GM12878 (cell line): ENCODE results near the gene EID1. TPM values are rescaled to one million over a fixed set of nuclear protein-coding genes. Genes with fewer than 3 reads are reported as not detected.

Experiments
- ATAC-seq: fragments of 200-7000 bp; cut with Tn5 transposase; 3 replicates; pipeline ENCODE4 v1.9.1; 2020; ENCODE audit warnings: mild to moderate bottlenecking, moderate library complexity
- BruUV-seq: library from RNA; stranded (reverse); fragments of 400-500 nt; replicated peaks from 2 replicates; lab custom pipeline; 2021; lab: Mats Ljungman, UMichigan
- CTCF ChIA-PET: fragments of 300-600 bp; sonication (Branson Sonifier 250); formaldehyde crosslinking; extraction: SDS; loops from one replicate; lab custom pipeline; 2021; ENCODE audit warnings: inconsistent platforms; lab: Yijun Ruan, JAX
- POLR2A ChIA-PET: fragments of 350-600 bp; formaldehyde crosslinking; extraction: SDS; loops from one replicate; lab custom pipeline; 2021; ENCODE audit warnings: inconsistent platforms; lab: Charles Lee
- RAD21 ChIA-PET: fragments of 300-600 bp; sonication (Branson Sonifier 250); formaldehyde crosslinking; loops from one replicate; lab custom pipeline; 2023; ENCODE audit warnings: antibody characterized with exemption; ENCODE audit not compliant: unreplicated experiment; lab: Charles Lee
- SMC1A ChIA-PET: fragments of 300-600 bp; sonication (Branson Sonifier 250); formaldehyde crosslinking; loops from one replicate; lab custom pipeline; 2023; ENCODE audit not compliant: unreplicated experiment, uncharacterized antibody; lab: Charles Lee
- DNase-seq: peaks from one replicate; pipeline ENCODE4 v3.0.0-alpha.2; 2011; ENCODE audit warnings: low read depth, low spot score
- FAIRE-seq: peaks from 3 replicates; lab custom pipeline; 2011; peaks lifted over from hg19 to GRCh38; lab: Jason Lieb, UNC
- H2AFZ ChIP-seq: 2 replicates; pipeline ENCODE4 v1.6.0; 2011; ENCODE audit warnings: low read depth, low read length, control low read depth; ENCODE audit not compliant: control insufficient read depth
- H3K27ac ChIP-seq: 2 replicates; pipeline ENCODE4 v1.5.1; 2011; ENCODE audit warnings: control low read depth; ENCODE audit not compliant: control insufficient read depth, insufficient read depth
- H3K27me3 ChIP-seq, 2 experiments: replicated peaks in 1 of 2; 2 replicates each; pipeline versions ENCODE4 v1.6.0 to v1.6.1; 2011; ENCODE audit warnings: low read length in 1 of 2; ENCODE audit not compliant: control insufficient read depth in 2 of 2, insufficient read depth in 2 of 2
- H3K36me3 ChIP-seq, 2 experiments: 2 replicates each; pipeline ENCODE4 v1.5.1; 2011; ENCODE audit warnings: low read length in 1 of 2; ENCODE audit not compliant: control insufficient read depth in 2 of 2, insufficient read depth in 2 of 2
- H3K4me1 ChIP-seq: 2 replicates; pipeline ENCODE4 v1.6.1; 2011; ENCODE audit warnings: mild to moderate bottlenecking, low read length, moderate library complexity, mixed read lengths; ENCODE audit not compliant: control insufficient read depth, insufficient read depth
- H3K4me2 ChIP-seq: 2 replicates; pipeline ENCODE4 v1.6.0; 2011; ENCODE audit warnings: control low read depth; ENCODE audit not compliant: control insufficient read depth, insufficient read depth
- H3K4me3 ChIP-seq: fragments of 200-600 bp; sonication (generic); 2 replicates; pipeline ENCODE4 v1.5.1; 2016
- H3K79me2 ChIP-seq: 2 replicates; pipeline ENCODE4 v1.6.0; 2011; ENCODE audit warnings: low read length; ENCODE audit not compliant: control insufficient read depth, insufficient read depth
- H3K9ac ChIP-seq: 2 replicates; pipeline ENCODE4 v1.8.0; 2011; ENCODE audit warnings: low read length, control low read depth, mixed read lengths; ENCODE audit not compliant: control insufficient read depth, insufficient read depth
- H3K9me3 ChIP-seq: replicated peaks from 3 replicates; pipeline ENCODE4 v1.5.1; 2011; ENCODE audit warnings: mild to moderate bottlenecking, low read length; ENCODE audit not compliant: control insufficient read depth, insufficient read depth
- H4K20me1 ChIP-seq: 2 replicates; pipeline ENCODE4 v1.6.0; 2011; ENCODE audit not compliant: control insufficient read depth, insufficient read depth
- CBFB ChIP-seq: IDR thresholded peaks from 2 replicates; pipeline ENCODE4 v1.6.1; 2016; ENCODE audit warnings: antibody characterized with exemption, low read depth
- CREB1 ChIP-seq: IDR thresholded peaks from 2 replicates; pipeline ENCODE4 v1.6.1; 2012; ENCODE audit warnings: low read depth, mild to moderate bottlenecking, inconsistent platforms
- ESRRA ChIP-seq: IDR thresholded peaks from 2 replicates; pipeline ENCODE4 v1.6.1; 2012; ENCODE audit warnings: mild to moderate bottlenecking, low read length, improper control_type of control experiment
- HDAC2 ChIP-seq: fragments of 200-600 bp; sonication (generic); IDR thresholded peaks from 2 replicates; pipeline ENCODE4 v1.6.1; 2017
- HDAC6 ChIP-seq: fragments of 200-600 bp; sonication (generic); IDR thresholded peaks from one replicate; pipeline ENCODE4 v1.8.0; 2017; ENCODE audit warnings: antibody characterized with exemption; ENCODE audit not compliant: unreplicated experiment
- IKZF1 ChIP-seq: fragments of 450-650 bp; conservative IDR thresholded peaks from 2 replicates; pipeline ENCODE4 v1.6.1; 2017; ENCODE audit warnings: antibody characterized with exemption, mild to moderate bottlenecking
- IKZF2 ChIP-seq, 2 experiments: fragments of 450-650 bp; IDR thresholded peaks; 2 replicates each; pipeline ENCODE4 v1.6.1; 2017; ENCODE audit warnings: mild to moderate bottlenecking in 2 of 2, moderate library complexity in 2 of 2
- MTA2 ChIP-seq: fragments of 450-650 bp; IDR thresholded peaks from 2 replicates; pipeline ENCODE4 v1.6.1; 2016; ENCODE audit warnings: low read depth, mild to moderate bottlenecking, moderate library complexity
- SMARCA5 ChIP-seq: fragments of 450-650 bp; IDR thresholded peaks from 2 replicates; pipeline ENCODE4 v1.6.1; 2017; ENCODE audit warnings: mild to moderate bottlenecking
- YY1 ChIP-seq: IDR thresholded peaks from 2 replicates; pipeline ENCODE4 v1.6.1; 2011; ENCODE audit warnings: low read depth, mild to moderate bottlenecking, low read length
- WGBS: methylation state at CpG from one replicate; pipeline ENCODE4 v1.1.6; 2016; ENCODE audit warnings: low lambda C conversion rate; ENCODE audit not compliant: insufficient replicate concordance, insufficient coverage; ENCODE audit errors: missing lambda C conversion rate; 5-methylcytosine and 5-hydroxymethylcytosine counted together
- in situ Hi-C: fragments of 300-500 bp; cut with MboI; formaldehyde crosslinking; loops from 9 replicates; pipeline ENCODE4 v1.14.3; 2018; ENCODE audit warnings: mixed read lengths
- intact Hi-C: fragments of 100-400 bp; cut with micrococcal nuclease; formaldehyde crosslinking; loops from one replicate; pipeline ENCODE4 v1.14.2; 2022; ENCODE audit not compliant: unreplicated experiment
- polyA plus RNA-seq, 11 experiments: library from polyadenylated mRNA; depleted of rRNA in 4 of 11; unstranded in 6 of 11; stranded (reverse) in 5 of 11; fragments of >200 nt; fragmentation: Nextera tagmentation in 4 of 11; fragmentation: Illumina TruSeq in 1 of 11; extraction: Ambion mirVana in 4 of 11; extraction: Trizol in 1 of 11; gene quantifications; 1 replicate in 1 of 11; 2 replicates in 10 of 11; pipeline versions ENCODE4 v1.2.1 to v1.2.3, GENCODE V29; 2011 to 2016; ENCODE audit warnings: inconsistent platforms in 2 of 11, missing spikeins in 2 of 11, low read depth in 1 of 11
- total RNA-seq, 4 experiments: library from RNA; depleted of rRNA in 3 of 4; stranded (reverse); fragments of >200 nt in 3 of 4; fragmentation: Illumina TruSeq in 1 of 4; extraction: Trizol in 1 of 4; gene quantifications; 2 replicates each; pipeline versions ENCODE4 v1.2.1 to v1.2.3, GENCODE V29; 2013 to 2021

EID1 gene
- total and polyA plus RNA-seq, 10 of the 15 experiments (the other 5 are each of a cell fraction or from before 2014, with no cell fraction given): 45.6 to 210 (median 124) TPM

DNA sequence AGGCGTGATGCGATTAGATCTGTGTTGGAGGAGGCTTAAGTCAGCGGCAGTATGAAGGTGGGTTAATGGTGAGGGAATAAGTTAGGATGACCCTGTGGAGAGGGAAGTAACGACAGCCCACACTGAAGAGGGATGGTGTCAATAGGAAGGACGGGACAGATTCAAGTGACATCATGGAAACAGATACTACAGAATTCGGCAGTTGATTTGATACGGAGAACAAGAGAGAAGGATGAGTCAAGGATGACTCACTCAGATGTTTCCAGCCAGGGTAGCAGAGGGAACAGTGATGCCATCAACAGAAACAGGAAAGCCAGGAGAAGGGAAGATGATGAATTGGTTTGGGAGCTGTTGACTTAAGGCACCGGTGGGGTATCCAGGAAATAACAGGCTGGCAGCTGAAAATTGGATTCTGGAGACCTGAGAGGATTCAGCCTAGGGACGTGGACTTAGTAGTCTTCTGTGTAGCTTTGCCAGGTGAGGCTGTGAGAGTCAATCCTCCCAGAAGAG lies 47.8 kb downstream of the EID1 start:
- CTCF ChIA-PET: interaction anchor here (1.0 to 2.6 kb wide), 2 partner anchors 50 to 497 kb away, joined by 4 to 10 read pairs; partner anchors contain the start of gene FGF7
- H2AFZ ChIP-seq: no peak overlapping the region
- RAD21 ChIA-PET: no interaction called here
- TF ChIP-seq IKZF1 (0 out of 2 replicates have a peak, but pooled peaks have one; percentile 12), HDAC6 (no peak)
- DNase-seq: no peak
- H3K79me2 ChIP-seq: no peaks in the 10 kb centered on the region
- no peaks in the 10 kb centered on the region for H3K9me3 ChIP-seq
- FAIRE-seq: no peak
- POLR2A ChIA-PET: no interaction called here
- BruUV-seq: no TSS peak
- no peaks in the 10 kb centered on the region for H3K27me3 ChIP-seq
- no peak for ATAC-seq
- no peak overlapping the region for H3K4me3 ChIP-seq
- H3K9ac ChIP-seq: no peak overlapping the region
- no peaks in the 10 kb centered on the region for H4K20me1 ChIP-seq
- H3K27ac ChIP-seq: no peak overlapping the region
- 36% methylated on average over 9 of the region's 9 CpGs for whole genome bisulfite sequencing
- in situ Hi-C loops: no loop called here
- H3K4me1 ChIP-seq: no peaks in the 10 kb centered on the region
- intact Hi-C loops: no loop called here
- no peak overlapping the region for H3K4me2 ChIP-seq
- H3K36me3 ChIP-seq: no peaks in the 10 kb centered on the region
- SMC1A ChIA-PET: interaction anchor here (1.1 to 2.7 kb wide), 5 partner anchors 9 to 50 kb away, joined by 4 to 9 read pairs (median 7); partner anchors contain the start of gene SHC4

DNA sequence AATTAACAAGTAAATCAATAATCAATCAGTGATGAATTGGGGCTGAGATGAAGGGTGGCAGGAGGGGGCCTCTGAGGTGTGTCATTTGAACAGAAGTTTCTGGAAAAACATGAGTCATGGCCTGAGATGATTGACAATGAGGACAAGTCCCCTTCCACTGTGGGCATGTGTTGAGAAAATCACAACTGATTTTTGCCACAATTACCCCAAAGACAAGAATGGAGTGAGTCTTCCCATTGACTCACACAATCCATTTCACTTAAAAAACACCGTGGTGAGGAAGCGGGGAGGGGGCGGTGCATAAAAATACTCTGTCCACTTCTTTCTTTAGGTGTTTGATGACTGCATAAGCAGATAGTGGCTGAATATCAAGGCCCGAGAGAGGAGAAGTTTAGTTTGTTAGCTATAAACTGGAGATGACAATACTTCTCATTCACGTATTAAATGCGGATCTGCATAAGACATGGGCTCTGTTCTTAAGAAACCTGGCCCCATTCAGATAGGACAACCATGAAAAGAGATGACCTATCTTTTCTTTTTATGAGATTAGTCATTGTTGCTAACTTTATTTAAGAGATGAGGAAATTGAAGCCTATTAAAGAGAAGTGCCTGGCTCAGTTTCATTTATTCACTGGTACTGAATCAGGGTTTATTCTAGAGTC lies 51.1 kb downstream of the EID1 start:
- Histone ChIP-seq H3K4me1 (no peaks in the 10 kb centered on the region), H3K27me3 (no peaks in the 10 kb centered on the region), H3K9ac (no peak overlapping the region), H3K79me2 (no peaks in the 10 kb centered on the region), H3K36me3 (no peaks in the 10 kb centered on the region), H2AFZ (no peak overlapping the region), H3K27ac (no peak overlapping the region), H4K20me1 (no peaks in the 10 kb centered on the region), H3K4me3 (no peak overlapping the region), H3K9me3 (no peaks in the 10 kb centered on the region), H3K4me2 (no peak overlapping the region)
- ChIA-PET RAD21 (interaction anchor here (1.2 kb wide), 1 partner anchor 47 kb away, joined by 3 read pairs; no protein-coding TSS in a partner anchor), SMC1A (interaction anchor here (0.6 to 3.3 kb wide), 2 partner anchors 11 to 1614 kb away, joined by 3 to 13 read pairs; no protein-coding TSS in a partner anchor), POLR2A (interaction anchor here (1.1 kb wide), 1 partner anchor 15 kb away, joined by 3 read pairs; no protein-coding TSS in a partner anchor), CTCF (no interaction called here)
- DNase-seq: no peak
- no peak for FAIRE-seq
- no peak for TF ChIP-seq ESRRA
- peak; percentile 29; the same call in 1 of the 2 replicates for TF ChIP-seq MTA2
- TF ChIP-seq YY1: no peak
- no peak for TF ChIP-seq CBFB
- TF ChIP-seq SMARCA5: no peak
- TF ChIP-seq HDAC2: no peak
- peak in 1 of 2 experiments; percentile 47; a peak in 1 of 4 replicates for TF ChIP-seq IKZF2 (IDR thresholded peaks at IDR 0.05)
- TF ChIP-seq CREB1: no peak
- peak; percentile 50; the same call in 1 of the 2 replicates for TF ChIP-seq IKZF1
- intact Hi-C loops (no loop called here), in situ Hi-C loops (no loop called here)
- no TSS peak for BruUV-seq
- peak; percentile 36 for ATAC-seq
- WGBS: 68% methylated on average over 6 of the region's 6 CpGs
